ENCODE results near the gene NDRG3.

NDRG3 gene

DNA sequence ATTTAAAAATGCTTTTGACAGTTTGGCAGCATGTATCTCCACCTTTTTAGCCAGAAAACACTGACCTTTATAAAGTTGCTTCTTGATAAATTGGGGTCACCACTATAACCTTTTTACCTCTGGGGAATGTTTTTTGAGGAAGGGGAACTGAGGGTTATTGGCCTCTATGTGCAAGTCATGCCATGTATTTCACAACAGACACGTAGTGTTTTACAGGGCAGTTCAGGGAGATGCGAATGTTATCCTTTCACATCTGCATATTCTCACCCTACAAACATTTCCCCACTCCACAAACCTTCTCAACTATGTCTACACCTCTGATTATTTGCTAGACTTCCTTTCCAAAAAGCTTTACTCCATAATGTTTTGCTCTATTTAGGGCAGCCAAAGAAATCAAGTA lies 82.9 kb downstream of the NDRG3 start:
- Histone ChIP-seq H3F3A (ENCODE audit: insufficient read depth) (0 out of 2 replicates have a peak, but pooled peaks cover 2% of the 10 kb centered on the region), H4K20me1 (ENCODE audit: low read depth, low read length) (no peaks in the 10 kb centered on the region), H3K36me3 (ENCODE audit: low read length) (no peaks in the 10 kb centered on the region), H3K9me2 (replicated peaks; ENCODE audit: insufficient read depth, low read length) (no peaks in the 10 kb centered on the region), H3K4me3 (ENCODE audit: insufficient read depth, low read length, poor library complexity, severe bottlenecking) (no peak overlapping the region), H2AFZ (ENCODE audit: low read depth, low read length, severe bottlenecking) (no peak overlapping the region), H3K79me2 (ENCODE audit: insufficient read depth, low read length) (no peaks in the 10 kb centered on the region), H3K9me3 (ENCODE audit: insufficient read depth, low read length) (no peaks in the 10 kb centered on the region), H3K27me3 (ENCODE audit: low read length) (no peaks in the 10 kb centered on the region), H3K4me2 (ENCODE audit: low read depth, low read length, poor library complexity, severe bottlenecking) (no peak overlapping the region), H3K9ac (ENCODE audit: low read length) (no peak overlapping the region), H3K27ac (ENCODE audit: low read depth, low read length) (no peak overlapping the region)
- TF ChIP-seq, protein P1, sequence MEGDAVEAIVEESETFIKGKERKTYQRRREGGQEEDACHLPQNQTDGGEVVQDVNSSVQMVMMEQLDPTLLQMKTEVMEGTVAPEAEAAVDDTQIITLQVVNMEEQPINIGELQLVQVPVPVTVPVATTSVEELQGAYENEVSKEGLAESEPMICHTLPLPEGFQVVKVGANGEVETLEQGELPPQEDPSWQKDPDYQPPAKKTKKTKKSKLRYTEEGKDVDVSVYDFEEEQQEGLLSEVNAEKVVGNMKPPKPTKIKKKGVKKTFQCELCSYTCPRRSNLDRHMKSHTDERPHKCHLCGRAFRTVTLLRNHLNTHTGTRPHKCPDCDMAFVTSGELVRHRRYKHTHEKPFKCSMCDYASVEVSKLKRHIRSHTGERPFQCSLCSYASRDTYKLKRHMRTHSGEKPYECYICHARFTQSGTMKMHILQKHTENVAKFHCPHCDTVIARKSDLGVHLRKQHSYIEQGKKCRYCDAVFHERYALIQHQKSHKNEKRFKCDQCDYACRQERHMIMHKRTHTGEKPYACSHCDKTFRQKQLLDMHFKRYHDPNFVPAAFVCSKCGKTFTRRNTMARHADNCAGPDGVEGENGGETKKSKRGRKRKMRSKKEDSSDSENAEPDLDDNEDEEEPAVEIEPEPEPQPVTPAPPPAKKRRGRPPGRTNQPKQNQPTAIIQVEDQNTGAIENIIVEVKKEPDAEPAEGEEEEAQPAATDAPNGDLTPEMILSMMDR (IDR thresholded peaks at IDR 0.05; ENCODE audit: insufficient read depth, low read length, poor library complexity, severe bottlenecking), result no peak
- no peak for TF ChIP-seq EZH2phosphoT487 (conservative IDR thresholded peaks at IDR 0.05; ENCODE audit: low read length)

DNA sequence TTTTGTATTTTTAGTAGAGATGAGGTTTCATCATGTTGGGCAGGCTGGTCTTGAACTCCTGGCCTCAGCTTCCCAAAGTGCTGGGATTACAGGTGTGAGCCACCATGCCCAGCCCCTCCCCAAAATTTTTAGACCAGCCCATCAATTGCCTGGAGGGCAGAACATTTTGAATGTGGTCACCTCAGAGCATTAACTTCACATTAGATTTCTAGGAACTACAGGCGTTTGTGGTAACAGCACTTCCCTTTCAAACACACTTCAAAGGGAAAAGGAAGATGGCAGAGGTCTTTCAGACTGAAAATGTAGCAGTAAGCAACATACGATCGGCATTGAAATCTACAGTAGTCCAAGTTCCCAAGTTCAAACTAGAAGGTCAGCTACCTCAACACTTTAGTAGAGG lies 87.6 kb downstream of the NDRG3 start:
- Histone ChIP-seq H3K4me2 (ENCODE audit: low read depth, low read length, poor library complexity, severe bottlenecking) (no peak overlapping the region), H3K4me3 (ENCODE audit: insufficient read depth, low read length, poor library complexity, severe bottlenecking) (no peak overlapping the region), H3K36me3 (ENCODE audit: low read length) (no peaks in the 10 kb centered on the region), H3K79me2 (ENCODE audit: insufficient read depth, low read length) (no peaks in the 10 kb centered on the region), H4K20me1 (ENCODE audit: low read depth, low read length) (no peaks in the 10 kb centered on the region), H3K9ac (ENCODE audit: low read length) (no peak overlapping the region), H3K9me3 (ENCODE audit: insufficient read depth, low read length) (no peaks in the 10 kb centered on the region), H3K27ac (ENCODE audit: low read depth, low read length) (no peak overlapping the region), H3F3A (ENCODE audit: insufficient read depth) (0 out of 2 replicates have a peak, but pooled peaks cover 2% of the 10 kb centered on the region), H2AFZ (ENCODE audit: low read depth, low read length, severe bottlenecking) (no peak overlapping the region), H3K27me3 (ENCODE audit: low read length) (no peaks in the 10 kb centered on the region), H3K9me2 (replicated peaks; ENCODE audit: insufficient read depth, low read length) (no peaks in the 10 kb centered on the region)
- TF ChIP-seq EZH2phosphoT487 (conservative IDR thresholded peaks at IDR 0.05; ENCODE audit: low read length), result no peak
- TF ChIP-seq, protein P1 (IDR thresholded peaks at IDR 0.05; ENCODE audit: insufficient read depth, low read length, poor library complexity, severe bottlenecking), result no peak

DNA sequence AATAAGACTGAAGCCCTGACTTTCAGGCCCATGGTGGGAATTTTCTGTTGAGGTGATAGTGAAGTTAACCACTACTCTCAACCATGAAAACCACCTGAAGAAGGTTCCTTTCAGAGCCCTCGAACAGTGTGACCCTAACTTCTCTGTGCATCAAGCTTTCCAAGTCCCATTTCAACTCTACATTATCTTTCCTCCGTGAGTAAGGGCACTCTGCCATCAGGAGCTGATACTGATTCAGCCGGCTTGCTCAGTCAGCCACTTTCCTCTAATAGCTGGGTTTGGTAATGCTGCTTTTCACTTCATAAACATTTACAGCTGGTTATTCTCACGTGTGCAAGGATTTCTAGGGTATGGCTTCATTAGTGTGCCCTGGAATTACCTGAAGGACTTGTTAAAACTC lies 89.2 kb downstream of the NDRG3 start:
- Histone ChIP-seq H3K36me3 (ENCODE audit: low read length) (no peaks in the 10 kb centered on the region), H3K9ac (ENCODE audit: low read length) (no peak overlapping the region), H3K79me2 (ENCODE audit: insufficient read depth, low read length) (no peaks in the 10 kb centered on the region), H3K9me2 (replicated peaks; ENCODE audit: insufficient read depth, low read length) (no peaks in the 10 kb centered on the region), H3K4me3 (ENCODE audit: insufficient read depth, low read length, poor library complexity, severe bottlenecking) (no peak overlapping the region), H3F3A (ENCODE audit: insufficient read depth) (no peaks in the 10 kb centered on the region), H3K27ac (ENCODE audit: low read depth, low read length) (no peak overlapping the region), H4K20me1 (ENCODE audit: low read depth, low read length) (no peaks in the 10 kb centered on the region), H3K27me3 (ENCODE audit: low read length) (no peaks in the 10 kb centered on the region), H2AFZ (ENCODE audit: low read depth, low read length, severe bottlenecking) (no peak overlapping the region), H3K4me2 (ENCODE audit: low read depth, low read length, poor library complexity, severe bottlenecking) (no peak overlapping the region), H3K9me3 (ENCODE audit: insufficient read depth, low read length) (no peaks in the 10 kb centered on the region)
- TF ChIP-seq, protein P1 (IDR thresholded peaks at IDR 0.05; ENCODE audit: insufficient read depth, low read length, poor library complexity, severe bottlenecking), result no peak

DNA sequence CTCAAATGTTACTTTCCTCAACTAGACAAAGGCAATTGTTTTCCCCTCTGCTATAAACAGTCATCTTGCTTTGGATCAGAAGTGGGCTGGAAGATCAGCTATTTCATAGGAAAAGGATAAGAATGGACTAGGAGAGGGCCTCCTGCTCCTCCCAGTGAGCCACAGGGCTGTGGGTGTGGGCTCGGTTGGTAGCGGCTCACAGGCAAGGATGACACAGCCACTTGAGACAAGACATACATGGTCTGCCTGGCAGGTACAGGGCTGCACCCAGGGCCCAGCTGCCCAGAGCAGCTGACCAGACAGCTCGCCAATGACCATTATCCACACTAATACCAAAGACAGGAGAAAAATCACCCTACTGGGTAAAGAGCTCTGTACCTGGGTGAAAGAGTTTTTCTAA lies 90.9 kb downstream of the NDRG3 start:
- TF ChIP-seq, protein P1 (IDR thresholded peaks at IDR 0.05; ENCODE audit: insufficient read depth, low read length, poor library complexity, severe bottlenecking), result no peak
- TF ChIP-seq EZH2phosphoT487 (conservative IDR thresholded peaks at IDR 0.05; ENCODE audit: low read length), result no peak
- Histone ChIP-seq H2AFZ (ENCODE audit: low read depth, low read length, severe bottlenecking) (no peak overlapping the region), H3F3A (ENCODE audit: insufficient read depth) (no peaks in the 10 kb centered on the region), H3K36me3 (ENCODE audit: low read length) (no peaks in the 10 kb centered on the region), H3K4me2 (ENCODE audit: low read depth, low read length, poor library complexity, severe bottlenecking) (no peak overlapping the region), H3K79me2 (ENCODE audit: insufficient read depth, low read length) (no peaks in the 10 kb centered on the region), H3K9me2 (replicated peaks; ENCODE audit: insufficient read depth, low read length) (no peaks in the 10 kb centered on the region), H3K27ac (ENCODE audit: low read depth, low read length) (no peak overlapping the region), H3K27me3 (ENCODE audit: low read length) (no peaks in the 10 kb centered on the region), H3K9me3 (ENCODE audit: insufficient read depth, low read length) (no peaks in the 10 kb centered on the region), H3K4me3 (ENCODE audit: insufficient read depth, low read length, poor library complexity, severe bottlenecking) (no peak overlapping the region), H4K20me1 (ENCODE audit: low read depth, low read length) (no peaks in the 10 kb centered on the region), H3K9ac (ENCODE audit: low read length) (no peak overlapping the region)
